SK-N-SH (cell line): Measurements from ENCODE around the gene ATF4. TPM values are rescaled to one million over a fixed set of nuclear protein-coding genes. Genes with fewer than 3 reads are reported as not detected.

Experiments used
- CTCF ChIA-PET: fragments of 300-600, 350-600 bp; formaldehyde crosslinking; extraction: SDS; loops from one replicate; lab custom pipeline; 2021; lab: Yijun Ruan, JAX
- POLR2A ChIA-PET: fragments of 350-600 bp; sonication (Branson Sonifier 250); formaldehyde crosslinking; extraction: SDS; loops from one replicate; lab custom pipeline; 2020; ENCODE audit warnings: antibody characterized with exemption, inconsistent platforms; lab: Yijun Ruan, JAX
- DNase-seq: peaks from one replicate; pipeline ENCODE4 v3.0.0; 2012
- H2AFZ ChIP-seq: fragments of 200-600 bp; sonication (generic); 2 replicates; pipeline ENCODE4 v1.8.1; 2016; ENCODE audit warnings: antibody characterized with exemption, mild to moderate bottlenecking, low read depth
- H3F3A ChIP-seq: fragments of 200-600 bp; sonication (generic); replicated peaks from 2 replicates; pipeline ENCODE3; 2016; ENCODE audit warnings: antibody characterized with exemption, mild to moderate bottlenecking; ENCODE audit not compliant: insufficient read depth
- H3K27ac ChIP-seq, 2 experiments: fragments of 200-500 bp in 1 of 2; fragments of 200-600 bp in 1 of 2; sonication (Bioruptor generic) in 1 of 2; sonication (generic), shearing (Covaris generic) in 1 of 2; 2 replicates each; pipeline versions ENCODE4 v1.5.1 to v1.6.1; 2014 to 2016; ENCODE audit warnings: low read depth in 2 of 2, inconsistent platforms in 1 of 2, low read length in 1 of 2, mild to moderate bottlenecking in 1 of 2, mixed read lengths in 1 of 2
- H3K27me3 ChIP-seq: fragments of 200-600 bp; sonication (generic), shearing (Covaris generic); 2 replicates; pipeline ENCODE4 v1.6.1; 2016; ENCODE audit warnings: mixed run types; ENCODE audit not compliant: insufficient read depth
- H3K36me3 ChIP-seq, 2 experiments: fragments of 200-500 bp in 1 of 2; fragments of 200-600 bp in 1 of 2; sonication (Bioruptor generic) in 1 of 2; sonication (generic) in 1 of 2; replicated peaks in 1 of 2; 2 replicates each; pipeline versions ENCODE3 to v1.5.1; 2014 to 2016; ENCODE audit warnings: low read length in 1 of 2, mild to moderate bottlenecking in 1 of 2; ENCODE audit not compliant: insufficient read depth in 2 of 2, control insufficient read depth in 1 of 2
- H3K4me1 ChIP-seq, 2 experiments: fragments of 200-500 bp in 1 of 2; fragments of 200-600 bp in 1 of 2; sonication (Bioruptor generic) in 1 of 2; sonication (generic), shearing (Covaris generic) in 1 of 2; 2 replicates each; pipeline versions ENCODE4 v1.5.1 to v1.6.1; 2014 to 2016; ENCODE audit warnings: low read depth in 1 of 2, low read length in 1 of 2, mixed run types in 1 of 2; ENCODE audit not compliant: insufficient read depth in 2 of 2, control insufficient read depth in 1 of 2
- H3K4me2 ChIP-seq: fragments of 200-600 bp; sonication (generic), shearing (Covaris generic); 2 replicates; pipeline ENCODE4 v1.6.1; 2017; ENCODE audit warnings: mixed run types
- H3K4me3 ChIP-seq, 2 experiments: fragments of 200-500 bp in 1 of 2; fragments of 200-600 bp in 1 of 2; sonication (Bioruptor generic) in 1 of 2; sonication (generic), shearing (Covaris generic) in 1 of 2; 2 replicates each; pipeline versions ENCODE4 v1.5.1 to v1.8.1; 2014 to 2016; ENCODE audit warnings: low read depth in 2 of 2, inconsistent platforms in 1 of 2, low read length in 1 of 2, mild to moderate bottlenecking in 1 of 2, mixed read lengths in 1 of 2, moderate library complexity in 1 of 2
- H3K79me2 ChIP-seq: fragments of 200-600 bp; sonication (generic); 2 replicates; pipeline ENCODE4 v1.8.1; 2017; ENCODE audit warnings: mild to moderate bottlenecking; ENCODE audit not compliant: insufficient read depth
- H3K9ac ChIP-seq: fragments of 200-600 bp; sonication (generic); 2 replicates; pipeline ENCODE4 v1.6.1; 2017; ENCODE audit warnings: mixed run types
- H3K9me2 ChIP-seq: fragments of 200-600 bp; sonication (generic); 2 replicates; pipeline ENCODE4 v1.6.1; 2017; ENCODE audit warnings: mixed run types
- H3K9me3 ChIP-seq: fragments of 200-600 bp; sonication (generic); 2 replicates; pipeline ENCODE4 v1.6.1; 2017; ENCODE audit warnings: mixed run types, mild to moderate bottlenecking, moderate library complexity
- H4K20me1 ChIP-seq: fragments of 200-600 bp; sonication (generic); 2 replicates; pipeline ENCODE4 v1.6.1; 2017; ENCODE audit warnings: mild to moderate bottlenecking, mixed run types; ENCODE audit not compliant: insufficient read depth
- CHD2 ChIP-seq: fragments of 150-350 bp; IDR thresholded peaks from 2 replicates; pipeline ENCODE4 v1.6.1; 2018; ENCODE audit warnings: low read length; ENCODE audit not compliant: partially characterized antibody
- EZH2phosphoT487 ChIP-seq: fragments of 200-600 bp; sonication (generic); IDR thresholded peaks from 2 replicates; pipeline ENCODE4 v1.6.1; 2017; ENCODE audit warnings: low read depth, mixed run types, mild to moderate bottlenecking, antibody characterized with exemption, moderate library complexity, borderline replicate concordance
- JUND ChIP-seq: IDR thresholded peaks from 2 replicates; pipeline ENCODE4 v1.4.0; 2012
- MAX ChIP-seq: IDR thresholded peaks from 2 replicates; pipeline ENCODE4 v1.4.0; 2012; ENCODE audit warnings: low read depth
- MEF2A ChIP-seq: IDR thresholded peaks from 2 replicates; pipeline ENCODE4 v1.4.0; 2012; ENCODE audit warnings: low read depth, borderline replicate concordance
- NFIC ChIP-seq: IDR thresholded peaks from 2 replicates; pipeline ENCODE4 v1.4.0; 2012; ENCODE audit warnings: borderline replicate concordance
- RFX5 ChIP-seq: IDR thresholded peaks from 2 replicates; pipeline ENCODE4 v1.6.1; 2012; ENCODE audit warnings: mild to moderate bottlenecking, improper control_type of control experiment, low read length
- RXRA ChIP-seq: IDR thresholded peaks from 2 replicates; pipeline ENCODE4 v1.4.0; 2012; ENCODE audit warnings: low read depth, mild to moderate bottlenecking, borderline replicate concordance
- SIN3A ChIP-seq: IDR thresholded peaks from 2 replicates; pipeline ENCODE4 v1.6.1; 2012; ENCODE audit warnings: low read depth, mild to moderate bottlenecking, low read length, moderate library complexity, borderline replicate concordance
- USF2 ChIP-seq: fragments of 150-350 bp; IDR thresholded peaks from 2 replicates; pipeline ENCODE4 v1.6.1; 2017; ENCODE audit warnings: antibody characterized with exemption, low read length, low read depth, borderline replicate concordance
- ZBTB33 ChIP-seq: IDR thresholded peaks from 2 replicates; pipeline ENCODE4 v1.4.0; 2012; ENCODE audit warnings: low read depth, borderline replicate concordance
- WGBS: methylation state at CpG from one replicate; pipeline ENCODE4 v1.1.6; 2017; ENCODE audit warnings: low lambda C conversion rate; 5-methylcytosine and 5-hydroxymethylcytosine counted together
- polyA plus RNA-seq, 3 experiments: library from polyadenylated mRNA; depleted of rRNA; stranded (reverse); fragments of >200 nt; gene quantifications; 2 replicates each; pipeline ENCODE4 v1.2.3, GENCODE V29; 2012
- TF ChIP-seq, protein P1 (sequence below): IDR thresholded peaks from 2 replicates; pipeline ENCODE4 v1.6.1; 2012; ENCODE audit warnings: mild to moderate bottlenecking, low read depth, low read length, moderate library complexity

ATF4 gene
- polyA plus RNA-seq, 1 of the 3 experiments (the other 2 are of a cell fraction): 375 TPM

DNA sequence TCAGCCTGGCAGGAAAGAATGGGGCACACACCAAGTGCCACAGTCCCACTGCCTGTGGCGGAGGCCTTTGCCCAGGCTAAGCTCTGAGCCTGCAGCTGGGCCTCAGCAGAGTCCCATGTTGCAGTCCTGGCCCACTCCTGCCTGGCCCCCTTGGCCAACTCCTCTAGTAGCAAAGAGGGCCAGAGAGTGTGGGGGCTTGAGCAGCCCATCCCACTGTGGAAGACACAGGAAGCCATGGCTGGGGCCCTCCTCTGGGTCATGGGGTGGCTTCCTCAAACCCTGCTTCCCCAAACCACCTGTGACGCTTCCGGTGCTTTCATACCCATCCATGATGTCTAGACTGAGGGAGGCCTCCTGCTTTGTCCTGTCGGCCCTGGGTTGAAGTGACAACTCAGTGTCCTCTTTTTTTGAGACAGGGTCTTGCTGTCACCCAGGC, 6.4 kb downstream of the ATF4 start:
- WGBS: 100% methylated on average over 1 of the region's 4 CpGs
- Histone ChIP-seq H3K4me2 (no peak overlapping the region), H3K27ac (no peak overlapping the region), H3K9ac (no peak overlapping the region), H3K9me3 (no peaks in the 10 kb centered on the region), H3K4me1 (peaks cover 4 to 38% of the 10 kb centered on the region in 2 experiments; a peak in 2 of 4 replicates), H3F3A (peaks cover 25% of the 10 kb centered on the region), H3K4me3 (no peak overlapping the region), H2AFZ (no peak overlapping the region), H3K79me2 (peaks cover 38% of the 10 kb centered on the region), H4K20me1 (peaks cover 58% of the 10 kb centered on the region), H3K9me2 (no peaks in the 10 kb centered on the region), H3K36me3 (peaks cover 7 to 23% of the 10 kb centered on the region in 2 experiments), H3K27me3 (no peaks in the 10 kb centered on the region)
- TF ChIP-seq MAX (no peak), MEF2A (no peak), RXRA (no peak), CHD2 (no peak), USF2 (no peak), SIN3A (no peak), RFX5 (no peak), EZH2phosphoT487 (no peak), JUND (no peak), NFIC (no peak), ZBTB33 (no peak)
- TF ChIP-seq, protein P1, sequence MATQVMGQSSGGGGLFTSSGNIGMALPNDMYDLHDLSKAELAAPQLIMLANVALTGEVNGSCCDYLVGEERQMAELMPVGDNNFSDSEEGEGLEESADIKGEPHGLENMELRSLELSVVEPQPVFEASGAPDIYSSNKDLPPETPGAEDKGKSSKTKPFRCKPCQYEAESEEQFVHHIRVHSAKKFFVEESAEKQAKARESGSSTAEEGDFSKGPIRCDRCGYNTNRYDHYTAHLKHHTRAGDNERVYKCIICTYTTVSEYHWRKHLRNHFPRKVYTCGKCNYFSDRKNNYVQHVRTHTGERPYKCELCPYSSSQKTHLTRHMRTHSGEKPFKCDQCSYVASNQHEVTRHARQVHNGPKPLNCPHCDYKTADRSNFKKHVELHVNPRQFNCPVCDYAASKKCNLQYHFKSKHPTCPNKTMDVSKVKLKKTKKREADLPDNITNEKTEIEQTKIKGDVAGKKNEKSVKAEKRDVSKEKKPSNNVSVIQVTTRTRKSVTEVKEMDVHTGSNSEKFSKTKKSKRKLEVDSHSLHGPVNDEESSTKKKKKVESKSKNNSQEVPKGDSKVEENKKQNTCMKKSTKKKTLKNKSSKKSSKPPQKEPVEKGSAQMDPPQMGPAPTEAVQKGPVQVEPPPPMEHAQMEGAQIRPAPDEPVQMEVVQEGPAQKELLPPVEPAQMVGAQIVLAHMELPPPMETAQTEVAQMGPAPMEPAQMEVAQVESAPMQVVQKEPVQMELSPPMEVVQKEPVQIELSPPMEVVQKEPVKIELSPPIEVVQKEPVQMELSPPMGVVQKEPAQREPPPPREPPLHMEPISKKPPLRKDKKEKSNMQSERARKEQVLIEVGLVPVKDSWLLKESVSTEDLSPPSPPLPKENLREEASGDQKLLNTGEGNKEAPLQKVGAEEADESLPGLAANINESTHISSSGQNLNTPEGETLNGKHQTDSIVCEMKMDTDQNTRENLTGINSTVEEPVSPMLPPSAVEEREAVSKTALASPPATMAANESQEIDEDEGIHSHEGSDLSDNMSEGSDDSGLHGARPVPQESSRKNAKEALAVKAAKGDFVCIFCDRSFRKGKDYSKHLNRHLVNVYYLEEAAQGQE: no peak
- no peak for DNase-seq
- ChIA-PET POLR2A (no interaction called here), CTCF (interaction anchor here (1.2 kb wide), 1 partner anchor 31 kb away, joined by 3 read pairs; no protein-coding TSS in a partner anchor)
